C4-2B (cell line): ENCODE data around the gene CPLX1.

Source experiments
- ZFX ChIP-seq: fragments of 450-650 bp; IDR thresholded peaks from 2 replicates; pipeline ENCODE4 v1.6.1; 2017
- TF ChIP-seq, protein P1 (sequence below): fragments of 450-650 bp; conservative IDR thresholded peaks from 2 replicates; pipeline ENCODE4 v1.5.1; 2017; ENCODE audit warnings: mild to moderate bottlenecking

- TF ChIP-seq ZFX: no peak
- TF ChIP-seq, protein P1, sequence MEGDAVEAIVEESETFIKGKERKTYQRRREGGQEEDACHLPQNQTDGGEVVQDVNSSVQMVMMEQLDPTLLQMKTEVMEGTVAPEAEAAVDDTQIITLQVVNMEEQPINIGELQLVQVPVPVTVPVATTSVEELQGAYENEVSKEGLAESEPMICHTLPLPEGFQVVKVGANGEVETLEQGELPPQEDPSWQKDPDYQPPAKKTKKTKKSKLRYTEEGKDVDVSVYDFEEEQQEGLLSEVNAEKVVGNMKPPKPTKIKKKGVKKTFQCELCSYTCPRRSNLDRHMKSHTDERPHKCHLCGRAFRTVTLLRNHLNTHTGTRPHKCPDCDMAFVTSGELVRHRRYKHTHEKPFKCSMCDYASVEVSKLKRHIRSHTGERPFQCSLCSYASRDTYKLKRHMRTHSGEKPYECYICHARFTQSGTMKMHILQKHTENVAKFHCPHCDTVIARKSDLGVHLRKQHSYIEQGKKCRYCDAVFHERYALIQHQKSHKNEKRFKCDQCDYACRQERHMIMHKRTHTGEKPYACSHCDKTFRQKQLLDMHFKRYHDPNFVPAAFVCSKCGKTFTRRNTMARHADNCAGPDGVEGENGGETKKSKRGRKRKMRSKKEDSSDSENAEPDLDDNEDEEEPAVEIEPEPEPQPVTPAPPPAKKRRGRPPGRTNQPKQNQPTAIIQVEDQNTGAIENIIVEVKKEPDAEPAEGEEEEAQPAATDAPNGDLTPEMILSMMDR: no peak
These were observed 45.0 kb upstream of the CPLX1 start for GRCh38 chr4:870951-871350.
